Cardiac muscle cell (in vitro differentiated cells and primary cell): ENCODE measurements around the gene CTBP2. TPM values are rescaled to one million over a fixed set of nuclear protein-coding genes. Genes with fewer than 3 reads are reported as not detected.

Experiments
- DNase-seq, 2 donors: peaks; one replicate each; pipeline versions ENCODE4 v3.0.0 to v3.0.0-alpha.2; 2010 to 2017; ENCODE audit warnings: low read depth in 1 of 2, low spot score in 1 of 2
- H3K27ac ChIP-seq: fragments of 200-600 bp; sonication (generic); 2 replicates; pipeline ENCODE4 v1.5.1; 2016
- H3K27me3 ChIP-seq: fragments of 200-600 bp; sonication (generic); 2 replicates; pipeline ENCODE4 v1.6.0; 2016; ENCODE audit warnings: control low read depth
- H3K36me3 ChIP-seq: fragments of 200-600 bp; sonication (generic); 2 replicates; pipeline ENCODE4 v1.5.1; 2016; ENCODE audit warnings: control low read depth
- H3K4me1 ChIP-seq: fragments of 200-600 bp; sonication (generic); 2 replicates; pipeline ENCODE4 v1.8.1; 2017; ENCODE audit warnings: low read depth, mild to moderate bottlenecking, mixed run types
- H3K4me3 ChIP-seq: fragments of 200-600 bp; sonication (generic); 2 replicates; pipeline ENCODE4 v1.5.1; 2016; ENCODE audit warnings: mild to moderate bottlenecking
- H3K9me3 ChIP-seq: fragments of 200-600 bp; sonication (generic); 2 replicates; pipeline ENCODE4 v1.5.1; 2017; ENCODE audit warnings: low read depth, mild to moderate bottlenecking, control low read depth
- CTCF ChIP-seq: IDR thresholded peaks from 2 replicates; pipeline ENCODE4 v1.5.1; 2012; ENCODE audit warnings: low read depth, mild to moderate bottlenecking, low read length
- polyA plus RNA-seq: library from polyadenylated mRNA; unstranded; fragments of >200 nt; fragmentation: Nextera tagmentation; extraction: Ambion mirVana; gene quantifications from 2 replicates; pipeline ENCODE4 v1.2.1, GENCODE V29; 2016
- total RNA-seq: library from RNA; depleted of rRNA; stranded (reverse); fragments of >200 nt; gene quantifications from 2 replicates; pipeline ENCODE4 v1.2.3, GENCODE V29; 2016

The CTBP2 gene
- total and polyA plus RNA-seq, 2 experiments from 2014 or later = 67.4 to 74.5 TPM

DNA sequence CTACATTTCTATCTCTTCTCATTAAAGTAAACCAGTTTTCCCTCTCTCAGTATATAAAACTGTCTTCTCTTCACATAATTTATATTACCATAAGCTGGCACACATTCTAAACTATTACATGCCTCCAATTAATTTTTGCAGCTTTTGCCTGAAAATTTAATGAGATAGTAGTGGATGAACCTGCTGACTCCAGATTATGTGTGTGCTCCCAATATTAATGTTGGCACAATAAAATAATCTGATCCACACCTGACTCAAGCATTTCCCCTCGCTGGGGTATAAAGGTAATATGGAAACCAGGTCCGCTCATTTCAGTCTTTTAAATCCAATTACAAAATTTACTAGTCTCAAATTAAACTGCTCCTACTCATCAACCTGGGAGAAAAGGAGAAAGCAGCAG is 63.4 kb downstream of the CTBP2 start:
- Histone ChIP-seq H3K4me1 (peaks cover 15% of the 10 kb centered on the region), H3K36me3 (no peaks in the 10 kb centered on the region), H3K27ac (no peak overlapping the region), H3K9me3 (no peaks in the 10 kb centered on the region), H3K27me3 (no peaks in the 10 kb centered on the region), H3K4me3 (no peak overlapping the region)
- no peak for DNase-seq
- TF ChIP-seq CTCF = no peak

DNA sequence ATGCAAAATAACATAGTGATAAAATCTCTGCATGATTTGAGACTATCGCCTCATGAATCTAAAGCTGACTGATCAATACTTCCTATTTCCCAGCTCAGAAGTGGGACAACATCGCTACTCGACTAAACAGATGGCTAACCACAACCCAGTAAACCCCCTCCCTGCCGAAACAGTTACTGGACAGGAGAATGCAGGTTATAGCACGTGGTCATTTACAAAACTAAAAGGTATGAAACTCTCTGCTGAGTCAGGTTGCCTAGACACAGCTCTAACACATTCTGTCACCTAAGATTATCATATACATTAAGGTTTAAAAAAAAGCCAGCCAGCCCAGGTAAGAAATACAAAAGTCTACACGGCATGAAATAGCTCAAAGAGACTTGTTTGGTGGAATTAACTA is 64.0 kb downstream of the CTBP2 start:
- Histone ChIP-seq H3K36me3 (no peaks in the 10 kb centered on the region), H3K27me3 (no peaks in the 10 kb centered on the region), H3K4me3 (no peak overlapping the region), H3K27ac (no peak overlapping the region), H3K4me1 (peaks cover 15% of the 10 kb centered on the region), H3K9me3 (no peaks in the 10 kb centered on the region)
- no peak for TF ChIP-seq CTCF
- DNase-seq = no peak

- no peak overlapping the region for H3K4me3 ChIP-seq
- no peaks in the 10 kb centered on the region for H3K36me3 ChIP-seq
- H3K27me3 ChIP-seq = no peaks in the 10 kb centered on the region
- no peaks in the 10 kb centered on the region for H3K9me3 ChIP-seq
- no peak for TF ChIP-seq CTCF
- no peak for DNase-seq
- H3K27ac ChIP-seq = no peak overlapping the region
- H3K4me1 ChIP-seq = peaks cover 15% of the 10 kb centered on the region
Observed at GRCh38 chr10:125095776-125096175, 64.6 kb downstream of the CTBP2 start.

GRCh38 chr10:125095228-125095627 is 65.1 kb downstream of the CTBP2 start:
- H3K27ac ChIP-seq = no peak overlapping the region
- no peak overlapping the region for H3K4me3 ChIP-seq
- no peak for TF ChIP-seq CTCF
- no peaks in the 10 kb centered on the region for H3K9me3 ChIP-seq
- no peaks in the 10 kb centered on the region for H3K27me3 ChIP-seq
- no peak for DNase-seq
- no peaks in the 10 kb centered on the region for H3K36me3 ChIP-seq
- peaks cover 15% of the 10 kb centered on the region for H3K4me1 ChIP-seq

- Histone ChIP-seq H3K4me1 (peaks cover 15% of the 10 kb centered on the region), H3K4me3 (no peak overlapping the region), H3K9me3 (no peaks in the 10 kb centered on the region), H3K27me3 (no peaks in the 10 kb centered on the region), H3K36me3 (no peaks in the 10 kb centered on the region), H3K27ac (no peak overlapping the region)
- TF ChIP-seq CTCF = no peak
- no peak for DNase-seq
Observed at GRCh38 chr10:125094806-125095205, 65.6 kb downstream of the CTBP2 start.
